GM19193 (cell line): ENCODE data around the gene HSH2D.

Source experiments
- POLR2A ChIP-seq: IDR thresholded peaks from 4 replicates; pipeline ENCODE4 v1.6.1; 2011; ENCODE audit not compliant: insufficient read depth, insufficient read length; ENCODE audit errors: extremely low read depth

HSH2D gene

DNA sequence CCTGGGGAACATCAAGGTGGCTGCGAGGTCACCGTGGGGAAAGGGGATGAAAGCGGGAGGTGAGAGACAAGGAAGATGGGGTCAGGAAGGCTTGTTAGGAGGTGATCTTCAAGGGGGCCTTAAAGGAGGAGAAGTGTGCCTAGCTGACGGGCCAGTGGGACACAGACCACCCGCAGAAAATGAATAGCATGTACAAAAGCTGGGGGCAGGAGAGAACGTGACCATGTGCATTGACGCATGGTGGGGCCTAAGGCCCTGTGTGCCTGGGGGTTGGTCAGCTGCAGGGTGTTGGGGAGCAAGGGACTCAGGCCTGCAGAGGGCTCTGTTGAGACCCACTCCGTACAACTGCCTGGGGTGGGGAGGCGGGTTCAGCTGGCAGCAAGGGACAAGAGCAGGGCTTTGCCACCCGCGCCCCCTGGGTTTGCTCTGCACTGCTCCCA is 25.9 kb upstream of the HSH2D start:
- no peak for TF ChIP-seq POLR2A

DNA sequence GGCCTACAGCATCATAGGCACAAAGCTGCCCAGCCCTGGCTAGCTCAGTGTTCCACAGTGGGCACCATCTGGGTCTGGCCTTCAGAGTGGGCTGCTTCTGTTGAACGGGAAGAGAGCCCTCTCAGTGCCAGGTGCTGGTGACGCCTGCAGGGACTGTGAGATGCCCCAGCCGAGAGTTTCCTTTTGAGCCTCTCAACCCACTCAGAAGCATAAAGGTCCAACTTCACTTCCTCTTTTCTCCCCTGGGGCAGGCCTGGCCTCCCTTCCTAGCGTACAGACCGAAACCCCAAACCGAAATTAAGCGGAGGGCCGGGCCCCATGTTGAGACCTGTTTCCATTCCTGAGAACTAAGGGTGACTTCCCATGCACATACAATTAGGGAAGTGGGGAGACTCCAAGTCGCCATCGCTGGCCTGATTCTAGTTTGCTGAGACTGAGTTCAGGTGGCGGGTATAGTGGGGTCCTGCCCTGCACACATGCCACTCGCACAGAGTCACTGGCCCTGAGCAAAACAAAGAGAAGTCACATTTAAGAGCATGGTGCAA is 24.9 kb upstream of the HSH2D start:
- TF ChIP-seq POLR2A: peak; percentile 66

- no peak for TF ChIP-seq POLR2A
Observed at GRCh38 chr19:16121141-16121540, 22.3 kb upstream of the HSH2D start.

GRCh38 chr19:16121967-16122366 is 21.5 kb upstream of the HSH2D start:
- no peak for TF ChIP-seq POLR2A

- TF ChIP-seq POLR2A: no peak
Observed at GRCh38 chr19:16124953-16125352, 18.5 kb upstream of the HSH2D start.

- TF ChIP-seq POLR2A: no peak
Observed at GRCh38 chr19:16125737-16126495, 17.6 kb upstream of the HSH2D start.

DNA sequence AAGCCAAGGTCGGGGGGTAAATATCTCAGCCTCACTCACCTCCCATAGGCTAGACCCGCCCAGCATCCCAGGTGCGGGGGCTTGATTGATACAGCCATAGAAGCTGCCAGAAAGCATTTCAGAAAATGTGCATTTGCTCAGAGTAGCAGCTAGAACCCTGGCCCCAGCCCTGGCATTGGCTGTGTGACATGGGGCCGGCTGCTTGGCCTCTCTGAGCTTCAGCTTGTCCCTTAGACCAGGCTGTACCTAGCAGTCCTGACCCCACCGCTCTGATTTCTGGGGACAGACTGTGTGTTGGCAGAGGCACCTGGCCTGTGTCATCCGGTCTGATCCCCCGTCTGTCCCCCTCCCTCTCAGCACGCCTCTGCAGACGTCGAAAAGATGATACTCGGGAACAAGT is 16.4 kb upstream of the HSH2D start:
- no peak for TF ChIP-seq POLR2A

GRCh38 chr19:16127776-16128371 is 15.6 kb upstream of the HSH2D start:
- TF ChIP-seq POLR2A: no peak

GRCh38 chr19:16131648-16132047 is 11.8 kb upstream of the HSH2D start:
- TF ChIP-seq POLR2A: no peak

- peak; percentile 18 for TF ChIP-seq POLR2A
Observed at GRCh38 chr19:16133818-16134217, 9.7 kb upstream of the HSH2D start.

GRCh38 chr19:16134510-16134909 is 9.0 kb upstream of the HSH2D start:
- no peak for TF ChIP-seq POLR2A

GRCh38 chr19:16135430-16136127 is 7.9 kb upstream of the HSH2D start:
- no peak for TF ChIP-seq POLR2A

DNA sequence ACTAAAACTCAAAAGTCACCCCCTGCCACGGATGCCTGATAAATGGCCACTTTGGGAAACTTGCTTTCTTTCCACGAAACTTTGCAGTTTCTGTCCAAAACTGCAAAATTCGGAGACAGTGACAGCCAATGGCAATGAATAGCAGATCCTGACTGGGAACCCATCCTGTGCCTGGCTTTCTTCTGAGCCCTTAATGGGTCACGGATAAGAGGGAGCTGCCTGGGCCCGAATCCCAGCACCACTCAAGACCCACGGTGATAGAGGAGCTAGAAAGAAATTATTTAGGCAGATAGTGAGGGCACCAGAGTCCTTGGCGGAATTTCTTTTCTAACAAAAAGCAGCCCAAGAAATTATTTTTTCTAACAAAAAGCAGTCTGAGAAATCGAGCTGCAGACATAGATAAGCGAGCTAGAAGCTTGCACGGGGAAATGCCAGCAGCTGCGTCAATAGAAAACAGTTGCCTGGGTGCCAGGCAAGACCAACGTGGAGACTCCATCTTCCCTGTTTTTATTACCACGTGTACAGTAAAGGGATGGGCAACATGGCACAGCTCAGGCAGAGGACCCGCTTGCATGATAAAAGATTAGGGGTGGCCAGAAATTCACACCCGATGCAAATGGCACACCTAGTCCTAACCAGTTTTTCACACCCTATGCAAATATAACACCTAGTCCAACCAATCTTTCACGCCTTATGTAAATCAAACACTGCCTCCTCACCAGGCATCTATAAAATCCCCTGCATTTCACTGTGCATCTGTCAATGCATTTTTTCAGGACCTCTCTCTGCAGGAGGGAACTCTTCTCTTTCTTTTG is 7.1 kb upstream of the HSH2D start:
- TF ChIP-seq POLR2A: no peak

- TF ChIP-seq POLR2A: no peak
Observed at GRCh38 chr19:16139752-16140151, 3.7 kb upstream of the HSH2D start.

GRCh38 chr19:16141043-16141442 is 2.4 kb upstream of the HSH2D start:
- no peak for TF ChIP-seq POLR2A
